IMR-90 (cell line): ENCODE results near the gene SLC12A4.

Experiments
- BHLHE40 ChIP-seq: fragments of 150-350 bp; IDR thresholded peaks from 2 replicates; pipeline ENCODE4 v1.6.1; 2016; ENCODE audit warnings: mild to moderate bottlenecking, low read depth, low read length
- CEBPB ChIP-seq: IDR thresholded peaks from 2 replicates; pipeline ENCODE4 v1.6.1; 2012; ENCODE audit warnings: low read depth, low read length, improper control_type of control experiment
- CTCF ChIP-seq: conservative IDR thresholded peaks from 2 replicates; pipeline ENCODE4 v1.5.1; 2012; ENCODE audit warnings: mild to moderate bottlenecking, low read depth, low read length, improper control_type of control experiment
- ELK1 ChIP-seq: fragments of 150-350 bp; IDR thresholded peaks from 2 replicates; pipeline ENCODE4 v1.6.1; 2016; ENCODE audit warnings: low read depth, mild to moderate bottlenecking, low read length, moderate library complexity, borderline replicate concordance
- FOS ChIP-seq: fragments of 150-350 bp; IDR thresholded peaks from 2 replicates; pipeline ENCODE4 v1.6.1; 2016; ENCODE audit warnings: low read depth, low read length
- MAFK ChIP-seq: IDR thresholded peaks from 2 replicates; pipeline ENCODE4 v1.6.1; 2012; ENCODE audit warnings: low read depth, low read length, improper control_type of control experiment
- MXI1 ChIP-seq: IDR thresholded peaks from 2 replicates; pipeline ENCODE4 v1.6.1; 2012; ENCODE audit warnings: low read depth, mild to moderate bottlenecking, low read length, moderate library complexity, borderline replicate concordance
- POLR2A ChIP-seq: IDR thresholded peaks from 2 replicates; pipeline ENCODE4 v1.6.1; 2012; ENCODE audit warnings: mild to moderate bottlenecking, low read depth, low read length
- RAD21 ChIP-seq: IDR thresholded peaks from 2 replicates; pipeline ENCODE4 v1.6.1; 2012; ENCODE audit warnings: low read length, improper control_type of control experiment
- RCOR1 ChIP-seq: IDR thresholded peaks from 2 replicates; pipeline ENCODE4 v1.6.1; 2012; ENCODE audit warnings: mild to moderate bottlenecking, low read length, improper control_type of control experiment; ENCODE audit not compliant: insufficient replicate concordance
- RFX5 ChIP-seq: IDR thresholded peaks from 2 replicates; pipeline ENCODE4 v1.8.0; 2012; ENCODE audit warnings: low read depth, mild to moderate bottlenecking, low read length, moderate library complexity
- SMC3 ChIP-seq: fragments of 150-350 bp; IDR thresholded peaks from 2 replicates; pipeline ENCODE4 v1.6.1; 2016; ENCODE audit warnings: low read depth, mild to moderate bottlenecking, antibody characterized with exemption, low read length, moderate library complexity
- USF2 ChIP-seq: fragments of 150-350 bp; IDR thresholded peaks from 2 replicates; pipeline ENCODE4 v1.6.1; 2017; ENCODE audit warnings: mild to moderate bottlenecking, antibody characterized with exemption, low read length, low read depth

GRCh38 chr16:67977005-67977404 lies 8.6 kb upstream of the SLC12A4 start:
- no peak for TF ChIP-seq POLR2A
- TF ChIP-seq CTCF: no peak
- no peak for TF ChIP-seq ELK1
- TF ChIP-seq RCOR1: no peak
- TF ChIP-seq MAFK: no peak
- TF ChIP-seq USF2: no peak
- no peak for TF ChIP-seq SMC3
- no peak for TF ChIP-seq BHLHE40
- TF ChIP-seq FOS: no peak
- TF ChIP-seq CEBPB: no peak
- TF ChIP-seq MXI1: no peak
- TF ChIP-seq RFX5: no peak
- no peak for TF ChIP-seq RAD21
